Measurements from ENCODE around the gene MYDGF. TPM values are rescaled to one million over a fixed set of nuclear protein-coding genes. Genes with fewer than 3 reads are reported as not detected.

Gene MYDGF
- total and polyA plus RNA-seq, 2 of the 13 experiments (the other 11 are each of a cell fraction or from before 2014, with no cell fraction given) = 116 to 198 TPM

DNA sequence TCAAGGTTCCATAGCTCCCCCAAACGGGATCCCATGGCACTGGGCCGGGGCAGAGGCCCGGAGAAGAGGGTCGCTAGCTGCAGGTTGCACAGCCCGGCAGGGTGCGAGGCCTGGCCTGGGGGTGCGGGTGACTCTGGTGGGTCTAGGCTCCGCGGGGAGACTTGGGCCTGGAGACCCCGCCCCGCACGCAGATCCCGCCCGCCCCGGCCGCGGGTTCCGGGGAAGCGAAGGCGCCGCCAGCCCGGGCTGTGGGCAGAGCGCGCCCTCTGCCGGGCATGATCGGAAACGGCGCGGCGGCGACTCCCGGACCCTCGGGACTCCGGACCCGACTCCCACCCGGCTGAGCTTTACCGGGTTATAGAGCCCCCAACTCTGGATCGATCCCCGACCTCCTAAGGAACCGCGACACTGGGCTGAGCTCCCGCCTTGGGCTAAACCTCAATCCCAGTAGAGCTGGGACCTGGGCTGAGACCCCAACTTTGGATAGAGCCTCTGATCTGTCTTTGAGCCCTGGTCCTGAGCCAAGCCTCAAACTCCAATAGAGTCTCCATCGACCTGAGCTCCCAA is 33.9 kb downstream of the MYDGF start (continued):
- TF ChIP-seq AHDC1 (CRISPR knock-in tag; IDR thresholded peaks at IDR 0.05; ENCODE audit: borderline replicate concordance) = no peak
- TF ChIP-seq, protein P1, sequence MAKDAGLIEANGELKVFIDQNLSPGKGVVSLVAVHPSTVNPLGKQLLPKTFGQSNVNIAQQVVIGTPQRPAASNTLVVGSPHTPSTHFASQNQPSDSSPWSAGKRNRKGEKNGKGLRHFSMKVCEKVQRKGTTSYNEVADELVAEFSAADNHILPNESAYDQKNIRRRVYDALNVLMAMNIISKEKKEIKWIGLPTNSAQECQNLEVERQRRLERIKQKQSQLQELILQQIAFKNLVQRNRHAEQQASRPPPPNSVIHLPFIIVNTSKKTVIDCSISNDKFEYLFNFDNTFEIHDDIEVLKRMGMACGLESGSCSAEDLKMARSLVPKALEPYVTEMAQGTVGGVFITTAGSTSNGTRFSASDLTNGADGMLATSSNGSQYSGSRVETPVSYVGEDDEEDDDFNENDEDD (CRISPR knock-in tag; IDR thresholded peaks at IDR 0.05; ENCODE audit: borderline replicate concordance) = peak; percentile 54; the same call in 1 of the 2 replicates
- no peak for TF ChIP-seq NBN (conservative IDR thresholded peaks at IDR 0.05)
- 0 out of 2 replicates have a peak, but pooled peaks have one; percentile 24 for TF ChIP-seq DZIP1 (CRISPR knock-in tag; IDR thresholded peaks at IDR 0.05)
- TF ChIP-seq ZNF510 (CRISPR knock-in tag; IDR thresholded peaks at IDR 0.05; ENCODE audit: low read depth) = no peak
- TF ChIP-seq ZSCAN21 (CRISPR knock-in tag; IDR thresholded peaks at IDR 0.05; ENCODE audit: borderline replicate concordance) = no peak
- no peak for TF ChIP-seq ZNF513 (CRISPR knock-in tag; conservative IDR thresholded peaks at IDR 0.05)
- no peak for TF ChIP-seq SP140L (CRISPR knock-in tag; IDR thresholded peaks at IDR 0.05; ENCODE audit: borderline replicate concordance)
- TF ChIP-seq, protein P2, sequence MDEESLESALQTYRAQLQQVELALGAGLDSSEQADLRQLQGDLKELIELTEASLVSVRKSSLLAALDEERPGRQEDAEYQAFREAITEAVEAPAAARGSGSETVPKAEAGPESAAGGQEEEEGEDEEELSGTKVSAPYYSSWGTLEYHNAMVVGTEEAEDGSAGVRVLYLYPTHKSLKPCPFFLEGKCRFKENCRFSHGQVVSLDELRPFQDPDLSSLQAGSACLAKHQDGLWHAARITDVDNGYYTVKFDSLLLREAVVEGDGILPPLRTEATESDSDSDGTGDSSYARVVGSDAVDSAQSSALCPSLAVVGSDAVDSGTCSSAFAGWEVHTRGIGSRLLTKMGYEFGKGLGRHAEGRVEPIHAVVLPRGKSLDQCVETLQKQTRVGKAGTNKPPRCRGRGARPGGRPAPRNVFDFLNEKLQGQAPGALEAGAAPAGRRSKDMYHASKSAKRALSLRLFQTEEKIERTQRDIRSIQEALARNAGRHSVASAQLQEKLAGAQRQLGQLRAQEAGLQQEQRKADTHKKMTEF (CRISPR knock-in tag; IDR thresholded peaks at IDR 0.05) = peak; percentile 43; the same call in 1 of the 2 replicates
- no peak for TF ChIP-seq ADNP (CRISPR knock-in tag; IDR thresholded peaks at IDR 0.05)
- TF ChIP-seq CC2D1A (CRISPR knock-in tag; IDR thresholded peaks at IDR 0.05) = no peak
- no peak for TF ChIP-seq ZXDC (CRISPR knock-in tag; IDR thresholded peaks at IDR 0.05)

Measured in HepG2 (cell line).